SJCRH30 (cell line): Measurements from ENCODE around the gene ZNF341. TPM values are rescaled to one million over a fixed set of nuclear protein-coding genes. Genes with fewer than 3 reads are reported as not detected.

Experiments used
- DNase-seq, 2 experiments: peaks; one replicate each; pipeline ENCODE4 v3.0.0-alpha.2; 2015 to 2020
- H3K27ac ChIP-seq: fragments of 250-450 bp; sonication (Bioruptor Pico); 2 replicates; pipeline ENCODE4 v1.5.1; 2020; ENCODE audit warnings: mild to moderate bottlenecking, moderate library complexity
- H3K27me3 ChIP-seq: fragments of 250-450 bp; sonication (Bioruptor Pico); 2 replicates; pipeline ENCODE4 v1.5.1; 2020; ENCODE audit warnings: mild to moderate bottlenecking, moderate library complexity
- H3K36me3 ChIP-seq: fragments of 250-450 bp; sonication (Bioruptor Pico); 2 replicates; pipeline ENCODE4 v1.5.1; 2020; ENCODE audit warnings: mild to moderate bottlenecking, moderate library complexity
- H3K4me1 ChIP-seq: fragments of 250-450 bp; sonication (Bioruptor Pico); 2 replicates; pipeline ENCODE4 v1.5.1; 2020; ENCODE audit warnings: mild to moderate bottlenecking, moderate library complexity
- H3K4me3 ChIP-seq: fragments of 250-450 bp; sonication (Bioruptor Pico); 2 replicates; pipeline ENCODE4 v1.5.1; 2020; ENCODE audit warnings: mild to moderate bottlenecking, moderate library complexity
- H3K9me3 ChIP-seq: fragments of 250-450 bp; sonication (Bioruptor Pico); replicated peaks from 2 replicates; pipeline ENCODE4 v1.5.1; 2020; ENCODE audit warnings: mild to moderate bottlenecking, moderate library complexity
- total RNA-seq: library from RNA; depleted of rRNA; stranded (reverse); fragments of >200 nt; shearing (Covaris generic); gene quantifications from 2 replicates; pipeline ENCODE4 v1.2.3, GENCODE V29; 2014

ZNF341 gene
- total RNA-seq, 1 experiment from 2014 or later: 1.8 TPM

GRCh38 chr20:33798444-33798843 lies 66.6 kb downstream of the ZNF341 start:
- no peaks in the 10 kb centered on the region for H3K9me3 ChIP-seq
- no peak overlapping the region for H3K27ac ChIP-seq
- H3K36me3 ChIP-seq: no peaks in the 10 kb centered on the region
- H3K27me3 ChIP-seq: no peaks in the 10 kb centered on the region
- DNase-seq: no peak
- no peak overlapping the region for H3K4me3 ChIP-seq
- H3K4me1 ChIP-seq: no peaks in the 10 kb centered on the region

DNA sequence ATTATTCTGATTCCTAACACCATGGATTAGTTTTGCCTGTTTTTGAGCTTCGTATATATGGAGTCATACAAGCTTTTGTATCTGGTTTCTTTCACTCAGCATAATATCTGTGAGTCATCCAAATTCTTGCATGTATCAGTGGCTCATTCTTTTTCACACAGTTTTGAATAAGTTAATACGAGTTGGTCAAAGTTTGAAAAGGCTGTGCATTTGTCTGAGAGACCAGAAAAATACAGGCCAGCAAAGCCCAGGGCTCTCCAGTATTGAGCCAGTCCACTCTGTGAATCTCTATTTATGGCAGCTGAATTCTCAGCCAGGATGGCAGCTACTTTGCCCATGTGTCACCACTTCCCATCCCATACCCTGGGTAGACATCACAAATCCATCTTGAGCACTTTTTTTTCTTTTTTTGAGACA lies 72.1 kb downstream of the ZNF341 start:
- H3K36me3 ChIP-seq: no peaks in the 10 kb centered on the region
- H3K27me3 ChIP-seq: no peaks in the 10 kb centered on the region
- no peak overlapping the region for H3K4me3 ChIP-seq
- H3K27ac ChIP-seq: no peak overlapping the region
- H3K4me1 ChIP-seq: no peaks in the 10 kb centered on the region
- DNase-seq: no peak
- no peaks in the 10 kb centered on the region for H3K9me3 ChIP-seq

DNA sequence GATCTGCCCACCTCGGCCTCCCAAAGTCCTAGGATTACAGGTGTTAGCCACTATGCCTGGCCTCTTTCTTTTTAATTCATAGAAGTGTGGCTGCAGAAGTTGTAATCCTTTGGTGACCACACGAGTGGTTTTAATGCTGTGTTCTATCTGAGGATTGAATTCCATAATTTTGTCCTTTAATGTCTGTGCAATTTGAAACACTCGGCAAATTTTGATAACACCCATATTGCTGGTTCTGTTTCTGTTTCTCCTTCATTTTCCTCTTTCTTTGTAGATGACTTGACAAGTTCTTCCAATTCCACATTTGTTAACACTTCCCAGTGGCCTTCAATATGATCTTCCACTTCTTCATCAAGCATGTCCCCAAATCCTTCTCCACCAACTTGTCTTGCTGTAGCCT lies 76.6 kb downstream of the ZNF341 start:
- H3K4me3 ChIP-seq: no peak overlapping the region
- no peaks in the 10 kb centered on the region for H3K27me3 ChIP-seq
- no peak for DNase-seq
- H3K36me3 ChIP-seq: no peaks in the 10 kb centered on the region
- H3K4me1 ChIP-seq: peaks cover 4% of the 10 kb centered on the region; the same call in 1 of the 2 replicates
- H3K9me3 ChIP-seq: no peaks in the 10 kb centered on the region
- H3K27ac ChIP-seq: no peak overlapping the region

DNA sequence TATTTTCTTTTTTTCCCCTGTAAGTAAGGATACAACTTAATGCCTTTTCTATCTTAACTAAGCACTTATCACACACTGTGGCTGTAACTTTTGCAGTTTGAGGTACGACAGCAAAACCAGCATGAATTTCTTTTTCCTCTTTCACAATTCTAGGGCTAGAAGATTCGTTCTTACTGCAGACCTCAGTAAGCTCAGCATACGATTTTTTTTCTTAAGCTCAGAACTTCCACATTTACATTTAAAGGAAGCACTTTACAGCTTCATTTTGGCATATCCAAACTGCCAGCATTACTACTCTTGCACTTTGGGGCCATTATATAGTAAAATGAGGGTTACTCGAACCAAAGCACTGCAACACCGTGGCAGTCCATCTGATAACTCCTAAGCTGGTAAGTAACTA lies 78.5 kb downstream of the ZNF341 start:
- H3K9me3 ChIP-seq: no peaks in the 10 kb centered on the region
- no peaks in the 10 kb centered on the region for H3K27me3 ChIP-seq
- H3K27ac ChIP-seq: no peak overlapping the region
- peaks cover 4% of the 10 kb centered on the region; the same call in 1 of the 2 replicates for H3K4me1 ChIP-seq
- H3K36me3 ChIP-seq: no peaks in the 10 kb centered on the region; the same call in 1 of the 2 replicates
- H3K4me3 ChIP-seq: no peak overlapping the region
- DNase-seq: no peak

GRCh38 chr20:33810885-33811775 lies 79.3 kb downstream of the ZNF341 start, which contains the start of gene CHMP4B:
CHMP4B (plus strand) TSS chr20:33811348; CDS start chr20:33811469, 121 bp downstream.
- no peaks in the 10 kb centered on the region for H3K9me3 ChIP-seq
- H3K27ac ChIP-seq: peak within 1 kb of the TSS; percentile 41
- H3K4me3 ChIP-seq: peak within 1 kb of the TSS; percentile 77
- H3K36me3 ChIP-seq: no peaks in the 10 kb centered on the region; the same call in 1 of the 2 replicates
- peaks cover 4% of the 10 kb centered on the region; the same call in 1 of the 2 replicates for H3K4me1 ChIP-seq
- no peaks in the 10 kb centered on the region for H3K27me3 ChIP-seq
- peak; percentile 99 for DNase-seq

DNA sequence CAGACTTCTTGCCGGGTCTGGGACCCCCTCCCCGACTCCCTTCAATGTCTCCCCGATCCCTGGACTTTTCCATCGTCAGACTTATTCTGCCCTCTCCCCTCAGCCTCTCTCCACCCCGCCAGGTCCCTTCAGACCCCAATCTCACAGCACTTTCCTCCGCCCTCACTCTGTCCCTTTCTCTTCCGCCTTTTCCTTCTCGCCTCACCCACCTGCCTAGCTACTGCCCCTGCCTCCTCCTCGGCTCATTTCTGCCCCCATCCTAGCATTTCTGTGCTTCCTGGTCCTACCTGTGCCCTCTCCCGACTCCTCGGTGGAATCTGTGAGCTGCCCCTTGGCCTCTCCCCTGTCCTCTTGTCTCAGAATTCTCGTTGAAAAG lies 80.0 kb downstream of the ZNF341 start:
- Histone ChIP-seq H3K4me1 (peaks cover 4% of the 10 kb centered on the region; the same call in 1 of the 2 replicates), H3K36me3 (no peaks in the 10 kb centered on the region; the same call in 1 of the 2 replicates), H3K4me3 (peak overlapping the region; percentile 77), H3K27me3 (no peaks in the 10 kb centered on the region), H3K27ac (peak overlapping the region; percentile 41), H3K9me3 (no peaks in the 10 kb centered on the region)
- DNase-seq: peak in 1 of 2 experiments; percentile 47

- Histone ChIP-seq H3K4me3 (peak overlapping the region; percentile 77), H3K27me3 (no peaks in the 10 kb centered on the region), H3K27ac (peak overlapping the region; percentile 41), H3K4me1 (peaks cover 4% of the 10 kb centered on the region; the same call in 1 of the 2 replicates), H3K9me3 (no peaks in the 10 kb centered on the region), H3K36me3 (no peaks in the 10 kb centered on the region; the same call in 1 of the 2 replicates)
- DNase-seq: peak; percentile 47 to 60
Measured at GRCh38 chr20:33812152-33812849, 80.5 kb downstream of the ZNF341 start.

DNA sequence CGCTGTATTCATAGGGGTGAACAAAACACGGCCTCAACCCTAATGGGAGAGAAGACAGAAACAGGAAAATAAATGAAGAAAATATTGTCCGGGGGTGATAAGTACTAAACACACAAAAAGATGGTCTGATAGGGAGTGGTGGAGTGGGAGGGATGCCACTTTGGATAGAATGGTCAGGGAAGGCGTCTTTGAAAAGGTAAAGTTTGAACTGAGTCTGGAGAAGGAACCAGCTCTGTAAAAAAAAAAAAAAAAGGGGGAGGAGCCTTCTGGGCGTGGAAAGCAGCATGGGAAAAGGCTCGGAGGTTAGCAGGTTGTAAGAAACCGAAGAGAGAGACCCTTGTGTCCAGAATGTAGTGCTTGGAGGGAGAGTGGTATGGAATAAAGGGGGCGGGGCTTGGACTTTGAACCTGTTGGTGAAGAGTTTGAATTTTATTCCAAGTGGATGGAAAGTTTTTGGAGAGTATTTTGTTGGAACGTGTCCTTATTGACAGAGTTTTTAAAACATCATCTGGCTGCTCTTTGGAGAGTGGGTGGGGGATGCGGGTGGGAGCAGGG lies 81.2 kb downstream of the ZNF341 start:
- H3K27me3 ChIP-seq: no peaks in the 10 kb centered on the region
- no peak overlapping the region for H3K27ac ChIP-seq
- no peaks in the 10 kb centered on the region for H3K9me3 ChIP-seq
- H3K4me3 ChIP-seq: peak overlapping the region; percentile 77
- peaks cover 4% of the 10 kb centered on the region; the same call in 1 of the 2 replicates for H3K4me1 ChIP-seq
- peak in 1 of 2 experiments; percentile 26 for DNase-seq
- H3K36me3 ChIP-seq: no peaks in the 10 kb centered on the region; the same call in 1 of the 2 replicates

DNA sequence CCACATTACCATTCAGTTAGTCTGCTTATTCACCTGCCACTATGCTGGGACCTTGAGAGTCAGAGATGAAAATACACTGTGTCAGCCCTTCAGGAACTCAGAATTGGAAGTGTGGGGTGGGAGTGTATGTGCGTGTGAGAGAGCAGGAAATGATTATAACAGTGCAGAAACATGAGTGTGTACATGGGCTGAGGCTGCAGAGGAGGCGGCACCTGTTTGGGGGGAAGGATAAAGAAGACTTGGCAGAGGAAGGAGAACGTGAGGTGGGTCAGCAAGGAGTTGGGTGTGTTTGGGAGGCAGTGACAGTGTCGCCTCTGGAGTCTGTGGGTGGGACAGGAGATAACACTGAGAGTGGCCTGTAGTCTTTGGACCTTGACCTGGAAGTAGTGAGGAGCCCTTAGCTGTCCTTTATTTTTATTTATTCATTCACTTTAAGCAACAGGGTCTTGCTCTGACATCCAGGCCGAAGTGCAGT lies 82.5 kb downstream of the ZNF341 start:
- Histone ChIP-seq H3K9me3 (no peaks in the 10 kb centered on the region), H3K27me3 (no peaks in the 10 kb centered on the region), H3K36me3 (peaks cover 2% of the 10 kb centered on the region; the same call in 1 of the 2 replicates), H3K4me3 (no peak overlapping the region), H3K4me1 (peaks cover 4% of the 10 kb centered on the region; the same call in 1 of the 2 replicates), H3K27ac (no peak overlapping the region)
- DNase-seq: no peak

- peaks cover 2% of the 10 kb centered on the region; the same call in 1 of the 2 replicates for H3K36me3 ChIP-seq
- peaks cover 4% of the 10 kb centered on the region; the same call in 1 of the 2 replicates for H3K4me1 ChIP-seq
- H3K27ac ChIP-seq: no peak overlapping the region
- no peaks in the 10 kb centered on the region for H3K9me3 ChIP-seq
- no peak for DNase-seq
- no peaks in the 10 kb centered on the region for H3K27me3 ChIP-seq
- H3K4me3 ChIP-seq: no peak overlapping the region
Measured at GRCh38 chr20:33815671-33816070, 83.9 kb downstream of the ZNF341 start.

GRCh38 chr20:33816191-33816590 lies 84.4 kb downstream of the ZNF341 start:
- Histone ChIP-seq H3K27me3 (no peaks in the 10 kb centered on the region), H3K4me3 (no peak overlapping the region), H3K36me3 (peaks cover 2% of the 10 kb centered on the region; the same call in 1 of the 2 replicates), H3K9me3 (no peaks in the 10 kb centered on the region), H3K4me1 (peaks cover 4% of the 10 kb centered on the region; the same call in 1 of the 2 replicates), H3K27ac (no peak overlapping the region)
- DNase-seq: no peak

DNA sequence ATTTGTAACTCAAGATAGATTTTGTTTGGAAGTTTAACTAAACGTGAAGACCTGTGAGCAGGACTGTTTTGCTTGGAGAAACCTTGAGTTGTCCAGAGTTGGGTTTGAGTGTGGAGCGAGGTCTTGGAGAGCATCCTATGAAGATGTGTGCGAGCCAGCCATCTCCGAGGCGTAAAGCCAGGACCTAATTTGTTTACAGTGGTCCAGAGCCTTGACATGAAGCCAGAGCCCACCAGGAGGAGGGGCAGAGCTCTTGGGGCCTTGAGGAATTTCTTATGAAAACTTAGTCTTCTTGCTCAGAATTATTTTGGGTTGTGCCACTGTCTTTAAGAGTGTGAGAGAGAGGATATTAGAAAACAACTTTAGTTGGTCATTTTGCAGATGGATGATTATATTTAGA lies 85.6 kb downstream of the ZNF341 start:
- no peak overlapping the region for H3K27ac ChIP-seq
- DNase-seq: no peak

DNA sequence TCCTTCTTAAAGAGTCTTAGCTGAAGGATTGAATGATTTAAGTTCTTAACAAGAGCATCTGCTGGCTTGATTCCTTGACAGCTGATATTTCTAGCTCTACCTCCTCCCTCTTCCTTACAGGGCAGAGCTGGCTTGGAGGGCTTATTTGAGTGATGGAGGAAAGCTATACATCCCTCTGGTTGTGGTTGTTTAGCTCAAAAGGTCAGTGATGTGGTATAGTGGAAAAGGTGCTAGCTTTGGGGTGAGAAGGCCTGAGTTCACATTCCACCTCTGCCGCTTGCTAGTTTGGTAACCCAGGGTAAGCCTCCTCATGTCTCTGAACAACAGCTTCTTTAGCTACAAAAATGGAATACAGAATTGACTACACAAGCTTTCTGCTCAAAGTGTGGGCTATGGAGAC lies 87.7 kb downstream of the ZNF341 start:
- Histone ChIP-seq H3K4me3 (no peak overlapping the region), H3K4me1 (no peaks in the 10 kb centered on the region; the same call in 1 of the 2 replicates), H3K27me3 (no peaks in the 10 kb centered on the region), H3K27ac (no peak overlapping the region), H3K9me3 (no peaks in the 10 kb centered on the region), H3K36me3 (peaks cover 5% of the 10 kb centered on the region)
- DNase-seq: no peak

More for the DNA sequence above, 85.6 kb downstream of the ZNF341 start:
- Histone ChIP-seq H3K4me3 (no peak overlapping the region), H3K36me3 (peaks cover 2% of the 10 kb centered on the region; the same call in 1 of the 2 replicates), H3K27me3 (no peaks in the 10 kb centered on the region), H3K4me1 (peaks cover 4% of the 10 kb centered on the region; the same call in 1 of the 2 replicates), H3K9me3 (no peaks in the 10 kb centered on the region)

GRCh38 chr20:33820362-33820761 lies 88.6 kb downstream of the ZNF341 start:
- H3K9me3 ChIP-seq: no peaks in the 10 kb centered on the region
- H3K4me1 ChIP-seq: no peaks in the 10 kb centered on the region; the same call in 1 of the 2 replicates
- H3K27me3 ChIP-seq: no peaks in the 10 kb centered on the region
- no peak overlapping the region for H3K4me3 ChIP-seq
- no peak for DNase-seq
- no peak overlapping the region for H3K27ac ChIP-seq
- peaks cover 5% of the 10 kb centered on the region; the same call in 1 of the 2 replicates for H3K36me3 ChIP-seq
